HG03159 (cell line): ENCODE results near the gene DRAP1.
"Not testable (repeated sequence)": the region's sequence is repeated elsewhere in the genome, so short reads cannot be mapped to it uniquely, and the experiment has no call there.

Experiments
- ATAC-seq: cut with Tn5 transposase; IDR thresholded peaks from one replicate; pipeline ENCODE4 v1.9.1; 2021; ENCODE audit warnings: mild to moderate bottlenecking, moderate library complexity; ENCODE audit not compliant: unreplicated experiment

DRAP1 gene

DNA sequence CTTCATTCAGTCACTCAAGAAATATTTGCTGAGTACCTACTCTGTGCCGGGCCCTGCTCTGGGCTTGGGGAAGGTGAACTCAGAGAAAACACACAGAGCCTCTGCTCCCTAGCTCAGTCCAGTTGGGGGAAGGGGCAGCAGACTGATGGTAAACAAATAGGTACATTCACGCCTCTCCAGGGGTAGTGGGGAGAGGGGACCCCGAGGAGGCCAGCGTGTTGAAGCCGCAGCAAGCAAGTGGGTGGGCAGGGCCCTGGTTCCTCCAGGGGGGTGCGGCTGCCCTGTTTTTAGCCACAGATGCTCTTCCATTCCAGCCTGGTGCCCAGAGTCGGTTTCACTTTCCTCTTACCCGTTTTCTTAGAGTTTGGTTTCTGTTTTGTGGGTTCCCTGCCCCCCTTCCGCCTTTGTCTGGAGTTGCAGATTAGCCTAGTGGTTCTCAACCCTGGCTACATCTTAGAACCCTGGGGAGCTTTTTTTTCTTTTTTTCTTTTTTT is 8.7 kb downstream of the DRAP1 start:
- peak; percentile 76 for ATAC-seq

DNA sequence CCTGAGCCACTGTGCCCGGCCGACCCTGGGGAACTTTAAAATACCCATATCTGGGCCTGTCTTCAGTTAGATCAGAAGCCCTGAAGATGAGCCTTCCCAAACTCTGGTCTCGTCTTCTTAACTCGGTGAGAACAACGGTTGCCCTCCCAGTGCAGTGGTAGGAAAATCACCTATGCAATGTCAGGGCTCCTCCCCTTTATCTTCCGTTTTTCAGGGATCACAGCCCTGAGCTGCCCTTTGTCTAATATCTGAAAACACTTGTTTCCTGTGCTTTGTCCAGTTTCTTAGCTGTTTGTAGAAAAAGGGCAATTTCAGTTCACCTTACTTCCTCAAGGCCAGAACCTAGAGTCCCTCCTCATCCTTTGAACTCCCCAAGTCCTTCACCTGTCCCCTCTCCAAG is 9.4 kb downstream of the DRAP1 start:
- peak; percentile 10 for ATAC-seq

DNA sequence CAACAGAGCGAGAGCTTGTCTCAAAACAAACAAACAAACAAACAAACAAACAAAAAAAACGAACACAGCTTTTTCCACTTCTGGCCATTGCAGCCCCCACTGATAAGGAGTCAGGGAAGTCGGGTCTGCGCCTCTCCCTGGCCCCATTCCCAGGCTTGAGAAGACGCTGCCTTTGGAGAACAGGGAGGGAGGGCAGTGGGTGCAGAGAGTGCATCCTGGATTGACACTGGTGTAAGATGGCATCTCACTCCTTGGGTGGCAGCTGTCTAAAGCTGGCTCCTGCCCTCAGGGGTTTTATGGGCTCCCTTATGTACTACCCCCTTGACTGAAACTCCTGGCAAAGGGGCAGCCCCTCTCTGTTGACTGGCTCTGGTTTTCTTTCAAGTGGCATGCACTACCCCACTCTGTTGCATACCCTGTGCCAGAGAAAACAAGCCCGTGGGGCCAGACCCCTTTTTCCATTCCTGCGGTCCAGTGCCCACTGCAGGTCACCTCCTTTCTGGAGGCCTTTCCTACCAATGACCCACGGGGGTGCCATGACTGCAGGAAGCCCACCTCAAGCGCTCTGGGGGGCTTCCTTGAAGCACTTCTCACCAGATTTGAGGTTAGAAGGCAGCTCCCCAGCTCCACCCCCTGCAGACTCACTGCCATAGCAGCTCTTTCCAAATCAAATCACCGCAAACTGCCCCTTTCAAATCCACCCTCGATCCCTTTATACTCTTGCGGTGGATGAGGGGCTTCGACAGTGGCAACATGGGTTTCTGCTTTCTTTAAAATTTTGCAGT is 12.7 kb downstream of the DRAP1 start:
- no peak for ATAC-seq

DNA sequence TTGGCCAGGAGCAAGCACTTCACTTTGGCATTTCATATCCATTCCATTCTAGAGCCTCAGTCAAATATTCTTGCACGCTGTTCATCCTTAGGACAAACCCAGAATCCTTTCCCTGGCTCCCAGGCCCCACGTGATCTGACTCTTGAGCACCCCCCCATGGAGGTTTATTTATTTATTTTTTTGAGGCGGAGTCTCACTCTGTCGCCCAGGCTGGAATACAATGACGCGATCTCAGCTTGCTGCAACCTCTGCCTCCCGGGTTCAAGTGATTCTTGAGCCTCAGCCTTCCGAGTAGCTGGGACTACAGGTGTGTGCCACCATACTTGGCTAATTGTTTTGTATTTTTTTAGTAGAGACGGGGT is 13.3 kb downstream of the DRAP1 start:
- ATAC-seq = no peak

DNA sequence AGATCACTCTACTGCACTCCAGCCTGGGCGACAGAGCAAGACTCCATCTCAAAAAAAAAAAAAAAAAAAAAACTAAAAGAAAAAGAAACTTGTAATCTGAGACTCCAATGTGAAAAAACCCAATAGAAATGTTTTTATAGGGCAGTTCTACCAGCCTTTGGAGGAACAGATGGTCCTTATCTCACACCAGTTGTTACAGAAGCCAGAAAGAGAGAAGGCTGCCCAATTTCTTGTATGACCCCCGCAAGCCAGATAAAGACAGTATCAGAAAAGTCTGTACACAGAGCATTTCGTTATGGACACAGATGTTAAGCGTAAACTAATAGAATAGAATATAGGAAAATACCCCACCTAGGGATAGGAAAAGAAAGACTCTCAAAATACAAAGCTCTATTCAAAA is 14.8 kb downstream of the DRAP1 start:
- ATAC-seq = no peak

DNA sequence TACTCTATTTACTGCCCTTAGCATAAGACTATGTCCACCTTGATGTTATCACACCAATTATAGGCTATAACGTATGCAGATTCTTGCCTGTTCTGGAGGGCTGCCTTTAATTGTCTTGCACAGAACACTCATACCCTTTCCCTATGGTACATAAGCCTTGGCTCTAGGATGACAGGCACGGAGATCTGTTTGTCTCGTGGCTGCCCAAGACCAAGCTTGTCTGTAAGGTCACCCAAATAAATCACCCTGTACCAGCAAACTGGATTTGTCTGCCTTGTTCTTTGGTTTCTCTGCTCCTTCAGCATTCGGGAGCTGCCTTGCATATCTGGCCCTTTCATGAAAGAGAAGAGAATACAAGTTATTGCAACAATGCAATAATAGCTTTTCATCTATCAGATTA is 18.5 kb downstream of the DRAP1 start:
- no peak for ATAC-seq

DNA sequence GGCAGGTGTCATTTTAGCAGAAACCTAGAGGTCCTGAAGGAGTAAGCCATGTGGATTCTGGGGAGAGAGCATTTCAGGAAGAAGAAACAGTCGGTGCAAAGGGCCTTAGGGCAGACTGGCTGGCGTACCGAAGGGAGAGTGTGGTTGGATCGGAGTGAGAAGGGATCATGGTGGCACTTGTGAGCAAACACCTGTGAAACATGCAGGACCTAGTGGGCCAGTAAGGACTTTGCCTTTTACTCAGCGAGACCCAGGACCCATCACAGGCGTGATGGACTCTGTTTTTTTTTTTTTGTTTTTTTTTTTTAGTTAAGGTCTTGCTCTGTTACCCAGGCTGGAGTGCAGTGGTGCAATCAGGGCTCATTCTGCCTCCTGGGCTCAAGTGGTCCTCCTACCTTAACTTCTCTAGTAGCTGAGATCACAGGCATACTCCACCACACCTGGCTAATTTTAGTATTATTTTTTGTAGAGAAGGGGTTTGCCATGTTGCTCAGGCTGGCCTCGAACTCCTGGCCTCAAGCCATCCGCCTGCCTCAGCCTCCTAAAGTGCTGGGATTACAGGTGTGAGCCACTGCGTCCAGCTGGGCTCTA is 22.6 kb downstream of the DRAP1 start:
- no peak for ATAC-seq

DNA sequence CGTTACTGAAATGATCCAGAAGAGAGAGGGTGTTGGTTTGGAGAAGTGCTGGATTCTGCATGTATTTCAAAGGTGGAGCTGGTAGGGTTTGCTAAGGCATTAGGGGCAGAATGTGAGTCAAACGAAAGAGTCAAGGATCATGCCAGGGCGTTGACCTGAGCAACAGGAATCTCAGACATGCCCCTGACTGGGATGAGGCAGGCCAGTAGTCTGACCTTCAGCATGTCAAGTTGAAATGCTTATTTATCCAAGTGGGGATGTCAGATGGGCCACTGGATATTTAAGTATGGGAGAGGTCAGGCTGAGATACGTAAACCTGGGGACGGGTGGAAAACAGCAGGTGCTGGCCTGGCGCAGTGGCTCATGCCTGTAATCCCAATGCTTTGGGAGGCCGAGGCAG is 23.3 kb downstream of the DRAP1 start:
- no peak for ATAC-seq

DNA sequence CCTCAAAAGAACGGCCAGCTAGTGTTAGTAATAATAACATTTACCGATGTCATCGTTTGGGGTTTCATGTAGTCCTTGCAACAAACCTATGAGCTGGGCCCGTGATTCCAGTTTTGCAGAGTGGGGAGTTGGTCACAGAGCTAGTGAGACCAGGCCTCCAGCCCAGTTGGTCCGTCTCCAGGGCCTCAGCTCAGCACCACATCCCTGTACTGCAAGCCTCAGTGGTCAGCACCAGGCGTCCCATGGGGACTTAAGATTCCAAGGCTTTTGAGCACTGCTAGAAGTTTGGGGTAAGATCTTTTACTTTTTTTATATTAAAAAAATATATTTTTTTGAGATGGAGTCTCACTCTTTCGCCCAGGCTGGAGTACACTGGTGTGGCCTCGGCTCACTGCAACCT is 25.0 kb downstream of the DRAP1 start:
- ATAC-seq = no peak

DNA sequence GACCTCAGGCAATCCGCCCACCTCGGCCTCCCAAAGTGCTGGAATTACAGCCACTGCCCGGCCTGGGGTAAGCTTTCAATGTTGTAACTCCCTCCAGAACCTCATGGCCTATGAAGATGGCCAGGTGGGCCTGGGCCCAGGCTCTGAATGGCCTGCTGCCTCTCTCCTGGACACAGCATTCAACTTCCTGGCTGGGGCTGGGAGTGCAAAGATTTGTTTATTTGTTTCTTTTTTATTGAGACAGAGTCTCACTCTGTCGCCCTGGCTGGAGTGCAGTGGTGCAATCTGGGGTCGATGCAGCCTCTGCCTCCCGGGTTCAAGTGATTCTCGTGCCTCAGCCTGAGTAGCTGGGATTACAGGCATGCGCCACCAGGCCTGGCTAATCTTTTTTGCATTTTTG is 25.5 kb downstream of the DRAP1 start:
- ATAC-seq = no peak

DNA sequence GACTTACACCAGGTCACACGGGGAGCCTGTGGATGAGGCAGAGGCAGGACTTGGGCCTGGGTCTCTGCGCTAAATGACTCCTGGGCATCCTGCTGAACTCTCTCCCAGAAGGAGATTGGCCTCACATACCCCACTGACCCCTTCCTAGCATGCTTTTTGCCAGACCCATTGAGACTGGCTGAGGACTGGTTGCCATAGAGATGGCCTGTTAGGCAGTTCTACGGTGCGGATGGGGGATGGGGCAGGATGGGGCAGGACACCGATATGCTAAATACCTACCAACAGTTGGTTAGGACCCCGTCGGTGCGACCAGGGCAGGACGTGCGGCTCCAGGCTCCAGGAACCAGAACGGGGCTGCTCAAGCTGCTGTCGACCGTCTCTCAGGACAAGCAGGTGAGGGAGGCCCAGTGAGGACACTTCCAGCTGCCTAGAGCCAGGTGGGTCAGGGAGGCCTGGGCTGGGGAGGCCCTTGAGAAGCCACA is 26.2 kb downstream of the DRAP1 start, which contains the start of gene TSGA10IP:
TSGA10IP (plus strand) TSS at position 51 of the 482 bp plus-strand sequence; CDS start at position 247, 196 bp downstream.
- no peak for ATAC-seq

DNA sequence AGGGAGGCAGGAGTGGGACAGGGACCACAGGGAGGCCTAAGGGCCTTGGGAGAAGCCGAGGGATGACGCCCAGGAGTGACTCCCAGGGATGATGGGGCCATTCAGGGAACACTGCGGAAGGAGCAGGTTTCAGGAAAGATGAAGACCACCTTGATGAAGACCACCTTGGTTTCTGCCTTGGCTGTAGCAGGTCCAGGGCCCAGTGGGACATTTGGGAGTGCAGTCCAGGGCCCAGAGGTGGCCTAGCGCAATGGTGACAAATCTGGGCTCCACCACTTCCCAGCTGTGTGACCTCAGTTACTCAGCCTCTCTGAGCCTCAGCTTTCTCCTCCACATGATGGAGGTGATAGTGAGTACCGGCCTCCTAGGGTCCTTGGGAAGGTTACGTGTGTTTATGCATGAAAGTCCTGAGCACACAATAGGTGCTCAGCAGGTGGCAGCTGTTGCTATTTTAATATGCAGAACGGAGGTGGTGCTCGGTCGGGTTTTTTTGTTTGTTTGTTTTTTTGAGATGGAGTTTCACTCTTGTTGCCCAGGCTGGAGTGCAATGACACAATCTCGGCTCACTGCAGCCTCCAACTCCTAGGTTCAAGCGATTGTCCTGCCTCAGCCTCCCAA is 26.8 kb downstream of the DRAP1 start:
- ATAC-seq = no peak

DNA sequence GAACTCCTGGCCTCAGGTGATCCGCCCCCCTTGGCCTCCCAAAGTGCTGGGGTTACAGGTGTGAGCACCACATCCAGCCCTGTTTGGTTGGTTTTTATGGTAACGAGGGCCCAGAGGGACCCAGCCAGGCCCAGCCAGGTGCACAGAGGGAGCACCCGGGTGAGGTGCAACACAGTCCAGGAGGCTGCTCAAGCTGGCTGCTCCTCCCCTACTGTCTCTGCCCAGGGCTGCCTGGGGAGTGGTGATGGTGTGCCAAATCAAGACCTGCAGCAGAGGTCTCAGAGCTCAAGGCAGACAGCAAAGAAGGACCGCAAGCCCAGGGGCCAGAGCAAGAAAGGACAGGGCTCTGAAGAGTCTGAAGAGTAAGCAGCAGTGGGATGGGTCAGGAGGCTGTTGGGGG is 27.4 kb downstream of the DRAP1 start:
- no peak for ATAC-seq

DNA sequence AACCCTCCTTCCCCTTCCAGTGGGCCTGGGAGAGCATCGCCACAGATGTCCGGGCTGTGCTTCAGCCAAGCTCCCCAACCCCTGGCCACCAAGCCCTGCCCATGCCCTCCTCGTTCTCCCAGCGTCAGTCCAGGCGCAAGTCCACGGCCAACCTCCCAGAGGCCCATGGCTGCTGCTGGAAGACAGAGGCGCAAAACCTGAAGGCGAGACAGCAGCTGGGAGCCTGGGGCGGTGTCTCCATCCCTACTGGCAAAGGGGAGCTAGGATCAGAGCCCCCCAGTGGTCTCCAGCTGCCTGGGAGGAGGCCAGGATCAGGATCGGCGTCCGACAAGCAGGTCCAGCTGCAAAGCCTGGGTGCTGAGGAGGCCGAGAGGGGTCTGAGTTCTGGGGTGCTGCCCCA is 27.9 kb downstream of the DRAP1 start:
- ATAC-seq = no peak

DNA sequence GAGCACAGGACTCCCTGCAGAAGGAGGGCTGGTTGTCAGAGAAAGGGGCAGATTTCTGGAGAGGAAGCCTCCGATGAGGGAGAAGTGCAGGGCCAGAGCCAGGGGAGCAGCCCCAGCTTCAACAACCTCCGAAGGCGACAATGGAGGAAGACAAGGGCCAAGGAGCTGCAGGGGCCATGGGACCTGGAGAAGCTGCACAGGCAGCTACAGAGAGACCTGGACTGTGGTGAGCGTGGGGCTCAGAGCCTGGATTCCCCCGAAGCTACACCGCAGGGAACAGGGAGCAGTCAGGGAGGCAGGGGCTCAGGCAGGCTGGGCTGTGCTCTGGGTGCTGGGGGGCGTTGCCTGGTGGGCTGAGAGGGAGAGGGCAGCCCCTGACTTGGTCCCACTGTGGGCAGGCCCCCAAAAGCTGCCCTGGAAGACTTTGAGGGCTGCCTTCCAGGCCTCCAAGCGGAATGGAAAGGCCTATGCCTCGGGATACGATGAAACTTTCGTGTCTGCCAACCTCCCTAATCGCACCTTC is 28.4 kb downstream of the DRAP1 start:
- no peak for ATAC-seq

DNA sequence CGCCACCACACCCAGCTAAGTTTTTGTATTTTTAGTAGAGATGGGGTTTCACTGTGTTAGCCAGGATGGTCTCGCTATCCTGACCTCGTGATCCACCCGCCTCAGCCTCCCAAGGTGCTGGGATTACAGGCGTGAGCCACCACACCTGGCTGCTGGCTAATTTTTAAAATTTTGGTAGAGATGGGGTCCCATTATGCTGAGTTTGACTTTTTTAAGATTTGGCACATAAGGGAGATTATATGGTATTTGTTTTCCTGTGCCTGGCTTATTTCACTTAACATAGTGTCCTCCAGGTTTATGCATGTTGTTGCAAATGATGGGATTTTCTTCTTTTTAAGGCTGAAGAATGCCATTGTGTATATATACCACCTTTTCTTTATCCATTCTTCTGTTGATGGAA is 31.5 kb downstream of the DRAP1 start:
- ATAC-seq = not testable (repeated sequence)

DNA sequence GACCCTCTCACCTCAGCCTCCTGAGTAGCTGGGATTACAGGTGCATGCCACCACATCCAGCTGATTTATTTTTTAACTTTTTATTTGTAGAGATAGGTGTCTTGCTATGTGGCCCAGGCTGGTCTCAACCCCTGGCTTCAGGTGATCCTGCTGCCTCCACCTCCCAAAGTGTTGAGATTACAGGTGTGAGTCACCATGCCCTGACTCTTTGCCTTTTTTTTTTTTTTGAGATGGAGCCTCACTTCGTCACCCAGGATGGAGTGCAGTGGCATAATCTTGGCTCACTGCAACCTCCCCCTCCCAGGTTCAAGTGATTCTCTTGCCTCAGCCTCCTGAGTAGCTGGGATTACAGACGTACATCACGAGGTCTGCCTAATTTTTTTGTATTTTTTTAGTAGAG is 32.4 kb downstream of the DRAP1 start:
- not testable (repeated sequence) for ATAC-seq

DNA sequence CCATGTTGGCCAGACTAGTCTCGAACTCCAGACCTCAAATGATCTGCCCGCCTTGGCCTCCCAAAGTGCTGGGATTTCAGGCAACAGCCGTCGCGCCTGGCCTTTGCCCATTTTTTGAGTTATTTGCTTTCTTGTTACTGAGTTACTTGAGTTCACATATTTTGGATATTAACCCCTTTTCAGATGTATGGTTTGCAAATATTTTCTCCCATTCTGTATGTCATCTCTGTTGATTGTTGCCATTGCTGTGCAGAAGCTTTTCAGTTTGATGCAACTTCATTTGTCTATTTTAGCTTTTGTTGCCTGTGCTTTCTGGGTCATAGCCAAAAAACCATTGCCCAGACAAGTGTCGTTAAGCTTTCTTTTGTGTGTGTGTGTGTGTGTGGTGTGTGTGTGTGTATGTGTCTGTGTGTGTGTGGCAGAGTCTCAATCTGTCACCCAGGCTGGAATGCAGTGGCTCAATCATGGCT is 32.9 kb downstream of the DRAP1 start:
- ATAC-seq = no peak

DNA sequence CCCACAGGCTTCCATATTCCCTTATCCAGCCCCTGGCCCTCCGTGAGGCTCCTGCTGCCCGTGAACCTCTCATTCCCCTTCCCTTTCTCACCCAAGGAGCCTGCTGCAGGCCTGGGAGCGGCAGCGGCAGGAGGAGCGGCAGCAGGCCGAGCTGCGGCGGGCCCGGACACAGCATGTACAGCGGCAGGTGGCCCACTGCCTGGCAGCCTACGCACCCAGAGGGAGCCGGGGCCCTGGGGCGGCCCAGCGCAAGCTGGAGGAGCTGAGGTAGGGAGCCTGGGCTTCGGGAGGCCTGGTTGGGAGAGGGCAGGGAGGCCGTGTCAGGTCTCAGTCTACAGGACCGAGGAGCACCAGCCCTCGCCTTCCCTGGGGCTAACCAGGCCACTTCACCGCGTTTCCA is 34.2 kb downstream of the DRAP1 start:
- ATAC-seq = no peak

DNA sequence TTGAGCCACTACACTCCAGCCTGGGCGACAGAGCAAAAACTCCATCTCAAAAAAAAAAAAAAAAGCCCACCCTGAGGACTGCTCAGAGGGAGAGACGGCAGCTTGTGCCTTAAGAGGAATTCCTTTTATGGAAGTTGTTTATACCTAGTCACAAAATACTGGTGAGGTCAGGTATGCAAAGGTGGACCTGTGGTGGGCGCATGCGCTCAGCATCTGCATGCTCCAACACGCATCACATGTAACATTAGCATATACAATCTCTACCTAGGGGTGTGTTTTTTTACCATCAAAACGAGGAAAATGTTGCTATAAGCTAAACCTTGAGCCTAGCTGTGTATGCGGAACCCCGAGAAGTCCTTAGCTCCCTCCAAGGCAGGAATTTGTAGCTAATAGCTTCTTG is 35.5 kb downstream of the DRAP1 start:
- no peak for ATAC-seq

DNA sequence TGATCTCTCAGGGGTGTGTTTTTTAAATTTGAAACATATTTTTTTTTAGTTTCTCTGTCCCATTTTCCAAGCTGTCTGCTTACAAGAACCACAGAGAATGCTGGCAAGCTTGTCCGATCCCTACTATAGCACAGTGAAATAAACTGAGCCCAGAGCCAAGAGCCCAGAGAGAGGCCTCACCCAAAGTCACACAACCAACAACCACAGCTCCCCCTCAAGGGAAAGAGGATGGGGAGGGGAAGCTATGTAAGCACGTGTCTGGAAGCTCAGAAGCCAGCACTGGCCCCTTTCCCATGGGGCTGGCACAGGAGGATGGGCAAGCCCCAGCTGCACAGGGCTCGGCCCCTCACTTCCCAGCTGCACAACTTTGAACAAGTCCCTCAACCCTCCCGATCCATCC is 39.1 kb downstream of the DRAP1 start:
- no peak for ATAC-seq
